HepG2 (cell line): ENCODE measurements around the gene EEA1. TPM values are rescaled to one million over a fixed set of nuclear protein-coding genes. Genes with fewer than 3 reads are reported as not detected.

ENCODE experiments used
- ATAC-seq: fragments of 200-7000 bp; cut with Tn5 transposase; 3 replicates; pipeline ENCODE4 v1.9.1; 2020; ENCODE audit warnings: mild to moderate bottlenecking, moderate library complexity
- BruUV-seq: library from RNA; stranded (reverse); fragments of 400-500 nt; replicated peaks from 2 replicates; lab custom pipeline; 2021; lab: Mats Ljungman, UMichigan
- CTCF ChIA-PET: fragments of 300-600 bp; formaldehyde crosslinking; extraction: SDS; loops from one replicate; lab custom pipeline; 2021; ENCODE audit warnings: low total read pairs, inconsistent platforms, low intra/inter-chr PET ratio; lab: Yijun Ruan, JAX
- POLR2A ChIA-PET: fragments of 350-600 bp; sonication (Branson Sonifier 250); formaldehyde crosslinking; loops from one replicate; lab custom pipeline; 2020; ENCODE audit warnings: antibody characterized with exemption, inconsistent platforms; lab: Yijun Ruan, JAX
- DNase-seq: peaks from one replicate; pipeline ENCODE4 v3.0.0-alpha.2; 2015; ENCODE audit warnings: low spot score
- FAIRE-seq: peaks from 3 replicates; lab custom pipeline; 2011; peaks lifted over from hg19 to GRCh38; lab: Jason Lieb, UNC
- H2AFZ ChIP-seq: one replicate; pipeline ENCODE4 v1.6.1; 2011; ENCODE audit warnings: low read length, inconsistent platforms
- H3K27ac ChIP-seq: fragments of 300-600 bp; 3 replicates; pipeline ENCODE4 v1.8.0; 2011; ENCODE audit warnings: mixed run types, mild to moderate bottlenecking, mixed read lengths, low read length, inconsistent platforms; ENCODE audit not compliant: insufficient read depth; ENCODE audit errors: extremely low read length
- H3K27me3 ChIP-seq, 2 experiments: fragments of 200-600 bp in 1 of 2; 2 replicates in 1 of 2; 3 replicates in 1 of 2; pipeline versions ENCODE4 v1.6.0 to v1.8.0; 2011; ENCODE audit warnings: low read length in 2 of 2, mild to moderate bottlenecking in 2 of 2, moderate library complexity in 2 of 2, inconsistent platforms in 1 of 2; ENCODE audit not compliant: insufficient read depth in 2 of 2, control insufficient read depth in 1 of 2
- H3K36me3 ChIP-seq, 2 experiments: fragments of 200-600 bp in 1 of 2; replicated peaks in 1 of 2; 2 replicates in 1 of 2; 3 replicates in 1 of 2; pipeline versions ENCODE4 v1.5.1 to v1.8.0; 2011; ENCODE audit warnings: low read length in 2 of 2, inconsistent platforms in 1 of 2; ENCODE audit not compliant: insufficient read depth in 2 of 2, control insufficient read depth in 1 of 2
- H3K4me1 ChIP-seq: 2 replicates; pipeline ENCODE4 v1.5.1; 2012; ENCODE audit warnings: low read length, inconsistent platforms; ENCODE audit not compliant: insufficient read depth
- H3K4me2 ChIP-seq: 2 replicates; pipeline ENCODE4 v1.6.0; 2011; ENCODE audit warnings: low read depth, low read length, inconsistent platforms
- H3K4me3 ChIP-seq, 3 experiments: fragments of 200-600 bp in 1 of 3; sonication (generic), shearing (Covaris generic) in 1 of 3; replicated peaks in 1 of 3; 2 replicates each; pipeline ENCODE4 v1.5.1; 2011 to 2016; ENCODE audit warnings: low read length in 3 of 3, inconsistent platforms in 2 of 3, low read depth in 2 of 3, mild to moderate bottlenecking in 2 of 3, control low read depth in 1 of 3, mixed read lengths in 1 of 3; ENCODE audit not compliant: insufficient read depth in 1 of 3
- H3K79me2 ChIP-seq: one replicate; pipeline ENCODE4 v1.6.1; 2011; ENCODE audit warnings: low read length, inconsistent platforms; ENCODE audit not compliant: insufficient read depth
- H3K9ac ChIP-seq: 2 replicates; pipeline ENCODE4 v1.6.0; 2011; ENCODE audit warnings: mild to moderate bottlenecking, low read depth, low read length, inconsistent platforms; ENCODE audit not compliant: insufficient read depth
- H3K9me3 ChIP-seq: 2 replicates; pipeline ENCODE4 v1.5.1; 2012; ENCODE audit warnings: mild to moderate bottlenecking, low read length
- H4K20me1 ChIP-seq: 2 replicates; pipeline ENCODE4 v1.6.0; 2011; ENCODE audit warnings: inconsistent platforms, mild to moderate bottlenecking, low read length, moderate library complexity; ENCODE audit not compliant: insufficient read depth
- ARNT2 ChIP-seq: sonication (generic); formaldehyde crosslinking; IDR thresholded peaks from 2 replicates; pipeline ENCODE4 v1.8.0; 2022; ENCODE audit warnings: mild to moderate bottlenecking, low read depth, missing genetic modification reagents, moderate library complexity
- DMAP1 ChIP-seq: IDR thresholded peaks from 2 replicates; pipeline ENCODE4 v1.6.1; 2016
- FOXC1 ChIP-seq: sonication (generic); formaldehyde crosslinking; IDR thresholded peaks from 2 replicates; pipeline ENCODE4 v1.8.0; 2022; ENCODE audit warnings: mild to moderate bottlenecking, missing genetic modification reagents, borderline replicate concordance
- HNF4G ChIP-seq, 2 experiments: sonication (generic) in 1 of 2; formaldehyde crosslinking in 1 of 2; IDR thresholded peaks; 2 replicates each; pipeline versions ENCODE4 v1.4.0 to v1.6.1; 2011 to 2020; ENCODE audit warnings: borderline replicate concordance in 2 of 2, low read depth in 2 of 2, mild to moderate bottlenecking in 2 of 2, low read length in 1 of 2, missing genetic modification reagents in 1 of 2, moderate library complexity in 1 of 2
- KDM5B ChIP-seq: sonication (generic); formaldehyde crosslinking; IDR thresholded peaks from 2 replicates; pipeline ENCODE4 v1.4.0; 2020; ENCODE audit warnings: missing genetic modification reagents, mild to moderate bottlenecking, borderline replicate concordance
- PCBP1 ChIP-seq: fragments of 200-400 bp; formaldehyde crosslinking; IDR thresholded peaks from 2 replicates; pipeline ENCODE4 v1.6.1; 2017; ENCODE audit warnings: mild to moderate bottlenecking, low read depth, low read length, borderline replicate concordance
- SIX4 ChIP-seq: sonication (generic); formaldehyde crosslinking; IDR thresholded peaks from 2 replicates; pipeline ENCODE4 v1.4.0; 2020; ENCODE audit warnings: missing genetic modification reagents
- SKI ChIP-seq: fragments of 450-650 bp; IDR thresholded peaks from one replicate; pipeline ENCODE4 v1.6.1; 2018; ENCODE audit warnings: mild to moderate bottlenecking; ENCODE audit not compliant: partially characterized antibody
- SMAD1 ChIP-seq: sonication (generic); formaldehyde crosslinking; IDR thresholded peaks from 2 replicates; pipeline ENCODE4 v1.4.0; 2020; ENCODE audit warnings: missing genetic modification reagents, low read depth, mild to moderate bottlenecking, borderline replicate concordance
- XRCC5 ChIP-seq: fragments of 200-400 bp; formaldehyde crosslinking; optimal IDR thresholded peaks from 2 replicates; pipeline ENCODE3; 2017; ENCODE audit warnings: mild to moderate bottlenecking, low read length
- ZBTB10 ChIP-seq: sonication (generic); formaldehyde crosslinking; IDR thresholded peaks from 2 replicates; pipeline ENCODE4 v1.4.0; 2020; ENCODE audit warnings: missing genetic modification reagents, borderline replicate concordance
- ZNF790 ChIP-seq: sonication (generic); formaldehyde crosslinking; IDR thresholded peaks from 2 replicates; pipeline ENCODE4 v1.8.0; 2022; ENCODE audit warnings: missing genetic modification reagents, mild to moderate bottlenecking, borderline replicate concordance
- in situ Hi-C: cut with HindIII; loops from 2 replicates; pipeline ENCODE4 v1.10.0; 2017; ENCODE audit warnings: low pct_unique_long_range_greater_than_20kb; ENCODE audit not compliant: extremely low pct_ligation_motif_present
- intact Hi-C: fragments of 100-400 bp; cut with micrococcal nuclease; formaldehyde crosslinking; loops from one replicate; pipeline ENCODE4 v1.10.0; 2022; ENCODE audit not compliant: unreplicated experiment
- polyA plus RNA-seq, 8 experiments: library from polyadenylated mRNA; depleted of rRNA in 3 of 8; stranded (reverse) in 7 of 8; unstranded in 1 of 8; fragments of >200 nt; fragmentation: Illumina TruSeq in 4 of 8; extraction: Trizol in 4 of 8; gene quantifications; 2 replicates each; pipeline versions ENCODE4 v1.2.1 to v1.2.3, GENCODE V29; 2011 to 2016; ENCODE audit warnings: low read depth in 4 of 8, missing spikeins in 1 of 8, mixed read lengths in 1 of 8; ENCODE audit not compliant: insufficient read depth in 1 of 8
- total RNA-seq, 5 experiments: library from RNA; depleted of rRNA; stranded (reverse); fragments of >200 nt; fragmentation: Illumina TruSeq; extraction: Trizol; gene quantifications; 2 replicates each; pipeline ENCODE4 v1.2.3, GENCODE V29; 2016; ENCODE audit warnings: low read depth in 1 of 5

Gene EEA1
- total and polyA plus RNA-seq, 2 of the 13 experiments (the other 11 are each of a cell fraction or from before 2014, with no cell fraction given): 5.0 to 19.3 TPM

GRCh38 chr12:92861381-92861780 lies 67.7 kb downstream of the EEA1 start (continued):
- TF ChIP-seq ZBTB10 (no peak), FOXC1 (no peak), ARNT2 (CRISPR knock-in tag) (no peak)
- TF ChIP-seq, all 625 proteins: peak for 2

- ATAC-seq (no peak), FAIRE-seq (no peak), DNase-seq (no peak)
- no peaks in the 10 kb centered on the region for H3K9me3 ChIP-seq
- POLR2A ChIA-PET: no interaction called here
- H3K4me2 ChIP-seq: no peak overlapping the region
- CTCF ChIA-PET: no interaction called here
- in situ Hi-C loops (no loop called here), intact Hi-C loops (no loop called here)
- no peaks in the 10 kb centered on the region for H4K20me1 ChIP-seq
- no TSS peak for BruUV-seq
- no peak for TF ChIP-seq KDM5B (CRISPR knock-in tag)
- no peak for TF ChIP-seq SMAD1 (CRISPR knock-in tag)
- TF ChIP-seq DMAP1: no peak
- no peak for TF ChIP-seq XRCC5
- no peak for TF ChIP-seq ZNF790 (CRISPR knock-in tag)
- no peak for TF ChIP-seq SKI
- TF ChIP-seq PCBP1: no peak
- TF ChIP-seq HNF4G (IDR thresholded peaks at IDR 0.05; ENCODE audit: borderline replicate concordance, low read depth, low read length): no peak
- no peak for TF ChIP-seq HNF4G (CRISPR knock-in tag; IDR thresholded peaks at IDR 0.05; ENCODE audit: borderline replicate concordance, low read depth)
- TF ChIP-seq SIX4 (CRISPR knock-in tag): no peak
- no peak overlapping the region for H3K9ac ChIP-seq
- no peak overlapping the region for H3K4me3 ChIP-seq
- no peak overlapping the region for H3K27ac ChIP-seq
- no peaks in the 10 kb centered on the region for H3K27me3 ChIP-seq
- H2AFZ ChIP-seq: no peak overlapping the region
- H3K79me2 ChIP-seq: no peaks in the 10 kb centered on the region
- H3K4me1 ChIP-seq: peaks cover 19% of the 10 kb centered on the region
- H3K36me3 ChIP-seq: peaks cover 7 to 36% of the 10 kb centered on the region in 2 experiments; a peak in 4 of 5 replicates
Measured at GRCh38 chr12:92860521-92860920, 68.6 kb downstream of the EEA1 start.
